Measurements from ENCODE around the gene POLR3H. TPM values are rescaled to one million over a fixed set of nuclear protein-coding genes. Genes with fewer than 3 reads are reported as not detected.
"Not testable (repeated sequence)": the region's sequence is repeated elsewhere in the genome, so short reads cannot be mapped to it uniquely, and the experiment has no call there.

POLR3H gene
- polyA plus RNA-seq, 10 donors, result 16.1 to 27.5 (median 22.1) TPM

DNA sequence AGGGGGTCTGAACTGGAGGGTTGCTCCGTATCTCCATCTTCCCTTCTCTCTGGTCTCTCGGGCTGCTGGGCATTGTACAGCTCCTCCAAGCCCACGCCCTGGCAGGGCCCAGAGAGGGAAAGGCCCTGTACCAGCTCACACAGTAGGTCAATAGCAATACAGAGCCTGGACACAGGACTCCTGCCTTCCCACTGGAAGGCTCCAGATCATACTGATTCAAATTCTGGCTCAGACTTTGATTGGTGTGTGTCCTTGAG, 23.2 kb upstream of the POLR3H start:
- no peak for DNase-seq

DNA sequence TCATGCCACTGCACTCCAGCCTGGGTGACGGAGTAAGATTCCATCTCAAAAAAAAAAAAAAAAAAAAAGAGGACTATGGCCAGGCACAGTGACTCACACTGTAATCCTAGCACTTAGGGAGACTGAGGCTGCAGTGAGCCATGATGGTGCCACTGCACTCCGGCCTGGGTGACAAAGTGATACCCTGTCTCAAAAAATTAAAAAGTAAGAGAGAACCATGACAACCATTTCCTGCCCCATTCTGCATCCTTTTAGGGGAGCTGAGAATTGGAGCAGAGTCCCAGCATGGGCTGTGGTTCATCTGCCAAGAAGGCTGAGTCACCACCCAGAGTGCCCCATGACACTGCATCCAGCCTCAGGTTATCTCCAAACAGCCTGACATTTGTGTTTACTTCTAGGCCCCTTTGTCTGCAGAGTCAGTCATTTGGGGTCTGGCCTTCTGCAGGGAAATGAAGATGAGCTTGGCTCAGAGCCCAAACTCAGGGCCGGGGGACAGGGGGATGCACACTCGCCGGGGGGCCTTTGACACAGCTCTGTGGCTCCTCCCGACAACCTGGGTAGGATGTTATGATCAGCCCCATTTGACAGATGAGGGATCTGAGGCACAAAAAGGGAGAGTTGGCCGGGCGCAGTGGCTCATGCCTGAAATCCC, 21.3 kb upstream of the POLR3H start:
- DNase-seq, result peak in 1 of 3 donors; percentile 62

DNA sequence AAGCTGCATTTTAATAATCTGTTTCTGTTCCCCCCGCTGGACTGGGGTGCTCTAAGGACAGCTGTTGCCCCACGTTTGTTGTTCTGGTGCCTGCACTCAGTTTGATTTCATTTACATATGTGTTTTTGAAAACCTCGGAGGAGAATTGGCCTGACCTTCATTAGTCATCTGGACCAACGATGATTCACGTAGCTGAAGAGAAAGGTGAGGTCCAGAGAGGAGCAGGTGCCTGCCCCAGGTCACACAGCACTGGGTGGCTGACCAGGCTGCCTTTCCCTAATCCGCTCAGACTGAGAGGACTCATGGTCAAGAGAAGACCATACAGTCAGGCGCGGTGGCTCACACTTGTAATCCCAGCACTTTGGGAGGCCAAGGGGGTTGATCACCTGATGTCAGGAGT, 20.3 kb upstream of the POLR3H start:
- DNase-seq, result no peak

DNA sequence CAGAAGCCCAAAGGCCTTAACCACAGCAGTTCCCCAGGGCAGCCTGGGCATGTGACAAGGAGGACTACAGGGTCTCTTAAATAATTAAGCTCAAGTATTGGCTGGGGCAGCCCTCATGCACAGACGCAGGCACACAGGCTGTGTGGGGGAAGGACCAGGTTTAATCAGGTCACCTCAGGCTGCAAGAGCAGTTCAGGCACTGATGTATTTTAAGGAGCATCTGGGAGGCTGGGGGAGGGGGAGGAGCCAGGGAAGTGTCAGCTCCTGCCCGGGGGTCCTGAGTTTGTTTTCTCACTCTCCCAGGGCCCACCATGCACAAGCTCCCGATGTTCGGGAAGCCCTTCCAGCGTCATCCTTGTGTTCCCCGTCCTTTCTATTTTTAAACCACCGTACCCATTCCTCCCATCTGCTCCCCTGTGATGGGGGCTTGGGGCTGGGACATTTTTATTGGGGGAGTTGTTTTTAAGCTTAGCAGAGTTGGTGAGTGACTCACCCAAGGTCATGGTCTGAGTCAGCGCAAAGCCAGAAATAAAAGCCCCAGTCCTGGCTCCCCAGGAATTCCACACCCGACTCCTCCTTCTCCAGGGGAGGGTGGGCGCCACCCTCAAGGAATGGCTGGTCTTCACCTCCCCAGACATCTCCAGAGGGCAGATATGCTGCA, 18.9 kb upstream of the POLR3H start:
- DNase-seq, result peak in 1 of 3 donors; percentile 74

DNA sequence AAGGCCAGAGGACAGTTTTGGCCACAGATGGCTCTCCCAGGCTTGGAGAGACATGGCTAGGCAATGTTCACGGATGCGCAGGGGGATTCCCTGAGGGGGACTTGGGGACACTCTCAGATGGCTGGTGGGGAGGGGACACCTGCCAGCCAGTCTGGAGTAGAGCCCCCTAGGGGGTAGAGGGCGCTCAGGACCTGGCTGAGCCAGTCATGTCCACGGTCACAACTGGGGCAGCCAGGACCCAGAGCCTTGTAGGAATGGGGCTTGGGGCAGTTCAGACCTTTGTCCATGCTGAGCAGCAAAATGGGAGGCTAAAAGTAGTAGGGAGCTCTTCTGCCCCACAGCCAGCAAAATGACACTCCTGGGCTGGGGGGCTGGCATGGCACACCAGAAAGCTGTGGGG, 18.2 kb upstream of the POLR3H start:
- no peak for DNase-seq

DNA sequence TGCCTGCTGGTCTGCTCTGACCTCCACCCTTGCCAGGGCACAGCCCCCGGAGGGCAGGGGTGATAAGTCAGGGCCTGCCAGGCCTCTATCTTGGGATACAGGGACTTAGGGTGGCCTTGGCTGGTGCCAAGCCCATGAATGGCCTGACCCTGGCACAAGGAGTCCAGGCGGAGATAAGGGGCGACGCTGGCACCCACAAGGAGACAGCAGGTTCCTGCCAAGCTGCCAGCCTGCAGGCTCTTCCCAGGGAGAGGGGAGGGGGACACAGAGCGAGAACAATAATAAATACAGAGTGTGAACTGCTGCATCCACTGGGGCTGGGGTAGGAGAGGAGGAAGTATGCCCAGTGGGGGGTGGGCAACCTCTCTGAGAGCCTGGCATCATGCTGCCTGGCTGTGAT, 17.5 kb upstream of the POLR3H start:
- no peak for DNase-seq

DNA sequence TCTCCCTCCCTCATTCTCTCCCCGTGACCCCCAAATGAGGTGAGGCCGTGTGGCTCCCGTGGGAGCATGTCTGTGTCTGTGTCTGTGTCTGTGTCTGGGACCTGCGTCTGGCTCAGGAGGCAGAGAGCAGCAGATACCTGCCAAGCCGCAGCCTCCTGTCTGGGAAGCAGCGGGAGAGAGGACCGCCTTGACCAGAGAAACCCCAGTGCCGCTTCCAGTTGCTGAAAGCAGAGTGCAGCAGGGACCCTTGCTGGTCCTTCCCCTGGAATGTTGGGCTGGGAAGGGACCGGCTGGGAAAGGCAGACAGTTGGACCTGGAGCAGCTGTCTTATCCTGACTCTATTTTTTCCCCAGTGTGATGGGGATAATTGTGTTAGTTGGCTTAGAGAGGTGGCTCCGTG, 17.1 kb upstream of the POLR3H start:
- peak in 1 of 3 donors; percentile 53 for DNase-seq

DNA sequence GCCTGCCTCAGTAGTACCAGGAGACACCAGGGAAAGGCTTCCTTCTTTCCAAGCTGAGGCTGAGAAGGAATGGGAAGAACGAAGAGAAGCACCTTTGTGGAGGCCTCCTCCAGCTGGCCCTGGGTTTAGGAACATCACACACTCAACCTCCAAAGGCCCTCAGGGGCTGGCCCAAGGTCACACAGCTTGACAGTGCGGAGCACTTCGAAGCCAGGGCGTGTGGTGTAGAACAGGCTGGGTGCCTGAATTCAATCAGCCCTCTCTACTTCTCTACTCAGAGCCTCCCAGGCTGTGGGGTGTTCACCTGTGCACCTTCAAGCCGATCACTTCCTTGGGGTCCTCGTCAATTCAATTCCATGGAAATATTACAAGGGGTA, 15.8 kb upstream of the POLR3H start:
- DNase-seq, result no peak

DNA sequence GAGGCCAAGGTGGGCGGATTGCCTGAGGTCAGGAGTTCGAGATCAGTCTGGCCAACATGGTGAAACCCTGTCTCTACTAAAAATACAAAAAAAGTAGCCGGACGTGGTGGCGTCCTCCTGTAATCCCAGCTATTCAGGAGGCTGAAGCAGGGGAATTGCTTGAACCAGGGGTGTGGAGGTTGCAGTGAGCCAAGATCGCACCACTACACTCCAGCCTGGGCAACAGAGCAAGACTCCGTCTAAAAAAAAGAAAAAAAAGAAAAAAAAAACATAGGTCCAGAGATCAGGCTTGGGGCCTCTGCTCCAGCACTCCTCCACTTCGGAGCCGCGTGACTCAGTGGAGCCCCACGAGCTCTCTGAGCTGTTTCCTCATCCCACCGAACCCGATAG, 14.0 kb upstream of the POLR3H start:
- DNase-seq, result not testable (repeated sequence)

DNA sequence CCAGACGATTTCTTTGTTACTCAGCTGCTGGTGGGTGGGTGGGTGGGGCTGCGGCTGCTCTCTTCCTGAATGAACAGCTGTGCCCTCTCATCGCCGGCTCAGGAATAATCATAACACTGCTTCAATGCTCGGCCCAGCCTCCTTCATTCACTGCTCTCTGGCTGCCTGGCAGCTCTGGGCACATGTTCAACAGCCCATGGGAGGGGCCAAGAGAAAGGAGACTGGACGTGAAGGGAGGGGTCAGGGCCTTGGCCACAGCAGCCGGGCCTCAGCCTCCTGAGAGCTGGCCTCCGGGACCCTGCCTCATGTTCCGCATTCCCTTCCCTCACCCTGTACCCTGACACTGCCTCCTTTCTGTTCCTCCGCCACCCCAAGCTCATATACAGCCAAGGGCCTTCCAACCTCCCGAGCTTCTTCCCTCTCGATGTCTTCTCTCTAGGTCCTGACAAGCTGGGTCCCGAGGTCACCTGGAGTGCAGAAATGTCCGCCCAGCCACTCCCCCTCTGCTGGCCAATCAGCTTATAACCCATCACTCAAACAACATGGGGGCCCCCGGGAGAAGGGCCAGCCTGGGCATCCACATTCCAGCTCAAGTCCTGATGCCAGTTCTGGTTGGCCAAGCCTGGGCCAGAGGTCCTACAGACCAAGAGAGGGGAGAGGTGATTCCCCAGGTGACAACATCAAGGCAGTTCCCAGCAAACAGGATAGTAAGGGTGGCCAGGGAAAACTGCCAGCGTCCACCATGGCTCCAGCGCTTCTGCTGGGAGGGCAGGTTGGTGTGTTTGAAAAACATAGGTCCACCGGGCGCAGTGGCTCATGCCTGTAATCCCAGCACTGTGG, 13.4 kb upstream of the POLR3H start:
- peak; percentile 63 to 80 (median 67) for DNase-seq

DNA sequence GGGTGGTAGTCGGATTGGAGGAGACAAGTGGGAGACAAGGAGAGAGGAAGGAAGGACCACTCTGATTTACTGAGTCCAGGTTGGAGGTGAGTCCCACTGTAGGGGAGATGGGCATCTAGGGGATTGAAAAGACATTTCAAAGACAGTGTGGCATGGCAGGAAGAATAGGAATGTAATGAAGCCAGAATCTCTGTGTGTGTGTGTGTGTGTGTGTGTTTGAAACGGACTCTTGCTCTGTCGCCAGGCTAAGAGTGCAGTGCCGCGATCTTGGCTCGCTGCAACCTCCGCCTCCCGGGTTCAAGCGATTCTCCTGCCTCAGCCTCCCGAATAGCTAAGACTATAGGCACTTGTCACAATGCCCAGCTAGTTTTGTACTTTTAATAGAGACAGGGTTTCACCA, 12.3 kb upstream of the POLR3H start:
- no peak for DNase-seq

DNA sequence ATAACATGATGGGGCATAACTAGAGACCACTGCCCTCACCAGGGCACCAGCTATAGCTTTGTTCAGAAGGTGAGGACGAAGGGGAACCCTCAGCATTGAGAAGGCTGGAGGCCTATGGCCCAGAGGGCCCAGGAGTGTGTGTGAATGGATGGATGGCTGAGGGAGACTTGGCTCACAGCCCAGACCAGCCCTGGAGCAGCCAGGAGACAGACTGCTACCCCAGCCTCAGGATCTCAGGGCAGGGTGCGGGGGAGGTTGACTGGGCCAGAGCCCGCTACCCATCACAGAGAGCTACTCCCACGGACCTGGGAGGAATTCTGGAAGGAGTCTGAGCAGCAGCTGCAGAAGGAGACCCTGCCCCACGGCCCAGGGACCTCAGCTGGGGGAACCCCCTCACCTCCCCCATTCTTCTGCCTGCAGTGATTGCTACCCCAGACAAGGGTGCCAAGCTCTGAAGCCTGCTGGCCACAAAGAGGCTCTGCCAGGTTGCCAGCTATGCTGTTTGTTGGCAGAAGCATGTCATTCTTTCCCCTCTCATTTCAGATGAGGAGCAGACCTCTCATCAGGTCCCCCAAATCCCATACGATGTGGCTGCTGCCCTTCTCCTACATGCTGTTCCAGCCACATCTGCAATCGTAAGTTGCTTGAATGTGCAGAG, 11.2 kb upstream of the POLR3H start:
- DNase-seq, result no peak

DNA sequence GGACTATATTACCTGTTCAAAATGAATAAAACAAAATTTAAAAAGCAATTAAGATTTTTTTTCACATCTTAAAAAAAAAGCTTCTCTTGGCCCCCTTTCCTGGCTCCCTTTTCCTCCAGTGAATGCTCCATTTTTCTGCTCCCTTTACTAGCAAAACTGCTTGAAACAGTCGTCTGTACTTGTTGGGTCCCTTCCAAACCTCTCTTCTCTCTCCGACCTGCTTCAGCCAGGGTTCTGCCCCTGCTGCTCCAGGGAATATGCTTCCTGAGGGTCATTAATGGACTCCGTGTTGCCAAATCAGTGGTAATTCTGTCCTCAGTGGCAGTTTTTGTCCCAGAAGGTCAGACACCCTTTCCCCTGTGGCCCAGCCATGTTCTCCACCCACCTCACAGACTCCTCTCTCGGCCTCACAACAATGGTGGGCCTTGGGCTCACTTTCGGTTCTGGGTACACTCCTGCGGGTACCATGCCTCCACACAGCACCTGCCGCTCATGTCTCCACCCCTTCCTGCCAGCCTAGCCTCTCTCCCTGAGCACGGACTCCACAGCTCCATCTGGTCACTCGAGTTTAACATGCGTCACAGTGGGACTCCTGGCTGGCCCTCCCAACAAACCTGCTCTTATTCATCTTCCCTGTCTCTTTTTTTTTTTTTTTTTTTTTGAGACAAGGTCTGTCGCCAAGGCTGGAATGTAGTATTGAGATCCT, 7.8 kb upstream of the POLR3H start:
- DNase-seq, result no peak

DNA sequence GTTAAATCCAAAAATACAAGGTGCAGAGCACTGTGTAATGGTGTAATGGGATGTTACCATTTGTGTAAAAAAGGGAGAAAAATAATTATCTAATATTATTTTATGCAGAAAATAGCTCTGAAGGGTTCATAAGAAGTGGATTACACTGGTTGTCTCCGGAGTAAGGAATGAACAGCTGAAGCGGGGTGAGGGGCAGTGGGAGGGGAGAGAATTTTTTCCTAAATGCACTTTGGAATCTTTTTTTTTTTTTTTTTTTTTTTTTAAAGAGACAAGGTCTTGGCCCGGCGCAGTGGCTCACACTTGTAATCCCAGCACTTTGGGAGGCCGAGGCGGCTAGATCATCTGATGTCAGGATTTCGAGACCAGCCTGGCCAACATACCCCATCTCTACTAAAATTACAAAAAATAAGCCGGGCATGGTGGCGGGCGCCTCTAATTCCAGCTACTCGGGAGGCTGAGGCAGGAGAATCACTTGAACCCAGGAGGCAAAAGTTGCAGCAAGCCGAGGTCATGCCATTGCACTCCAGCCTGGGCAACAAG, 6.8 kb upstream of the POLR3H start:
- no peak for DNase-seq

DNA sequence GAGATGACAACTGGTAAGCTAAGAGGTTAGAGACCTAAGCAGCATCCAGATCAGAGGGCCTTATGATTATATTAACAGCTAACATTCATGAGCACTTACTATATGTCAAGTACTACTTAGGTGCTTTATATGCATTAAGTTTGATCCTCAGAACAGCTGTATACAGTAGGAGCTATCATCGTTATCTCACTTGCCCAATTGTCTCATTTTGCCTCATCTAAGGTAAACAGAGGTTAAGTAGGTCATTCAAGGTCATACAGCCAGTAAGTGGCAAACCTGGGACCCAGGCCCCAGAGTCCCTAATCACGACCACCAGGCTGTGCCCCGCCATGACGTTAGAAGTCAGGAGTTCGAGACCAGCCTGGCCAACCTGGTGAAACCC, 4.6 kb upstream of the POLR3H start:
- DNase-seq, result no peak

DNA sequence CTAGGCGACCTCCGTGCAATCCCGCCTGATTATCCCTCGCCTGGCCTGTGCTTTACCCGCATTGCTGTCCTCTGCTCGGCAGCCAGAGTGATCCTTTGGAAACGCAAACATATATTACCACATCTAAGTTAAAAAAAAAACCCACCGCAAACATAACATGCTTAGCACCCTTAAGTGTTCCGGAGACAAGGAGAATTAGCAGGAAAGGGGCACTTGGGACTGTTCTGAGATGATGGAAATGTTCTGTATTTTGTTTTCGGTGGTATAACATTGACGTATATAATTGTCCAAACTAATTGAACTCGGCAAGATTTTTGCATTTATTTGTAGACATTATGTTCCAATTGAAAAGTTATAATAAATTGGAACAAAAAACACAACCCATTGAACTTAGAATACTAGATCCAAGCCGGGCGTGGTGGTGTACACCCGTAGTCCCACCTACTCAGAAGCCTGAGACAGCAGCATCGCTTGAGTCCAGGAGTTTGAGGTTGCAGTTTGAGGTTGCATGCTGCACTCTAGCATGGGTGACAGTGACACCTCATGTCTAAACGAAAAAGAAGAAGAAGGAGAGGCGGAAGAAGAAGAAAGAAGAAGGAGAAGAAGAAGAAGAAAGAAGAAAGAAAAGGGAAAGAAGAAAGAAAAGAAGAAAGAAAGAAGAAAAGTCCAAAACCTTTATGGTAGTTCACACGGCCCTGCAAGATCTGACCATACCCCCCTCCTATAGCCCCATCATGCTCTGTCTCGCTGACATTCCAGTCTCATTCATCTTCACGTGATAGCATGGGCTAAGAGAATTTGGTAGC, 604 bp upstream of the POLR3H start:
- no peak for DNase-seq

DNA sequence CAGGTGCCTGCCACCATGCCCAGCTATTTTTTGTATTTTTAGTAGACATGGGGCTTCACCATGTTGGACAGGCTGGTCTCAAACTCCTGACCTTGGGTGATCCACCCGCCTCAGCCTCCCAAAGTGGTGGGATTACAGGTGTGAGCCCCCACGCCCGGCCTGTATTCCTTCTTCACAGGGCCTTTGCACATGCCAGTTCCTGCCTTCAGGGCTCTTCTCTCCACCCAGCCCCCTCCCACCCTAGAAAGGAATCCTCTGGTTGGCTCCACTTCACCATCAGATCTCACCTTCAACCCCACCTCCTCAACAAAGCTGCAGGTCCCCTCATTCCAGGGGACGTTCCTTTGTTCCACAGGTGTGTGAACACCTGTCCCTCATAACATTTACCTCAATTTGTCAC, 2.0 kb downstream of the POLR3H start:
- no peak for DNase-seq

DNA sequence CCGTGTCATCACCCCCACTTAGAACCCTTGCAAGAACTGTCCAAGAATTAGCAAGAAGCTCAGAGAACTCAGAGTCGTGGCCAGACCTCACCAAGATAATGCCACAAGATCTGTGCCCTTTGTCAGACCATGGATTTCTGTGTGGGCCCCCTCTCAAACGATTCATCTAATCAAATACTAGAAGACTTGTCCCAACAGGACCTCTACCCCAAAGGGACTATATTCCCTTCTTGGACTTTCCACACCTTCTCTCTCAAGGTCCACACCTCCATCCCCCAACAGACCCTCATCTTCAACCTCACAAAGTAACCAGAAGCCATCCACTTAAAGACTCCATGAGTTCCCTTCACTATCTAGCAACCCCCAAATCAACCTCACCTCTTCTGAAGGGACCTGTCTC, 2.8 kb downstream of the POLR3H start:
- no peak for DNase-seq

DNA sequence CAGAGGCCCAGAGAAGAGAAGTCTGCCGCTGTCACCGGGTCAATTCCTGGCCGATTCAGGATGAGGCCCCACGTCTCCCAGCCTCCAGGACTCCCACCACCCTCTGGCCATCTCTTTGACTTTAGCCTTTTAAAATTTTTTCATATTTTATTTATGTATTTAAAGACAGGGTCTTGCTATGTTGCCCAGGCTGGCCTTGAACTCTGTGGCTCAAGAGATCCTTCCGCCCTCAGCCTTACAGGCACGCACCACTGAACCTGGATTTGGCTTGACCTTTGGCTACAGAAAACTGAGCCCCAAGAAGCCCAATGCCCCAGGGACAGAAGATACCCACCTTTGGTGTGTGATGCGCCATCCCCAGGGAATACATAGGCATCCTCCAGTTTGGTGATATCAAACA, 3.9 kb downstream of the POLR3H start:
- DNase-seq, result no peak

DNA sequence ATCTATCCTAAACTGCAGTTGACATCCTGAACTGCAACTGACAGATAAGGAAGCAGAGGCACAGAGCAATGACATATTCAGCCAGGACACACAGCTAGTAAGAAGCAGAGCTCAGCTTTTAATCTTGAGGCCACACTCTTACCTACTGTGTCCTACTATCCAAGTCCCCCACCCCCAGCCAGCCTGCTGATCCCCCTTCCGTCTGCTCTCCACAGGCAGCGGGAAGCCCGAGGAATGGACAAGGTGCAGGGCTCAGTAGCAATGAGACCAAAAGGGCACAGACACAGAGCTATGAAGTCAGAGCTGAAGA, 4.3 kb downstream of the POLR3H start:
- no peak for DNase-seq

All from muscle of back (tissue), 11 donors.